ENCODE data around the gene PLCH1. TPM values are rescaled to one million over a fixed set of nuclear protein-coding genes. Genes with fewer than 3 reads are reported as not detected.

PLCH1 gene
- total and polyA plus RNA-seq, 9 of the 15 experiments (the other 6 are each of a cell fraction or from before 2014, with no cell fraction given): 0.17 to 0.62 (median 0.40) TPM

DNA sequence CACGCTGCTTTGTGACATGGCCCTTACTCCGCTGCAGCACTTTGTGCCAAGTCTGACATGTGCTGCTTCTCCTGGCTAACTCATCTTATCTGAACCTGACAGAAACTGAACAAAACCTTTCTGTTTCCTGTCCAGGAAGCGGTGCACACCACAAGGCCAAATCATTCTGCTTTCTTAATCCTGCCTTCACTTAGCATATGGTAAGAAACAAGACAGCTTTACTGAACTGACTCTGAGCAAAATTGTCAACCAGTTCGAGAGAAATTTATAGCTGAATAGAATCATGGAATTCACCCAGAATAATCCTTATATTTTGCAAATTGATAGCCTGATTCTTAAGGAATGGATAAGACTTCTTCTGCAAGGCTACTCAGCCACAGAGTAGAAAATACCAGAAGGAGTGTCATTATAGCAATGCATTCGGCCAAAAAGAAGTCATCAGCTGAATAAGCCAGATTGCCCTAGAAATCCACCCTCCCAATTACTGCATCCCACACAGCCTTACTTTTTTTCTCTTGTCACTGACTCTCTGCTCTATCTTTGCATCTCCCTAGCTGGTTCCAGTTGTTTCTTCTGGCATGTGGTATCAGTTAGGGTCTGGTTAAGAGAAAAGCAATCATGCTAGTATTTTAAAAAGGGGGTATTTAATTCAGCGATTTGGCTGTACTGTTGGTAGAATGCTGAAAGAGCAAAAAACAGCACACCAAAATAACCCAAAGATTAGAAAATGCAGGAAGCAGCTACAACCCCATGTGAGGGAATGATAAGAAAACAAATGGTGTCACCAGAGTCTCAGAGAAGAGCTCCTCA lies 409.8 kb downstream of the PLCH1 start:
- CTCF ChIA-PET (ENCODE audit: low intra/inter-chr PET ratio): no interaction called here
- peak overlapping the region; percentile 56 for H3K4me2 ChIP-seq (ENCODE audit: insufficient read depth, low read length)
- BruUV-seq (replicated peaks): TSS peak; percentile 66
- TF ChIP-seq, protein P1, sequence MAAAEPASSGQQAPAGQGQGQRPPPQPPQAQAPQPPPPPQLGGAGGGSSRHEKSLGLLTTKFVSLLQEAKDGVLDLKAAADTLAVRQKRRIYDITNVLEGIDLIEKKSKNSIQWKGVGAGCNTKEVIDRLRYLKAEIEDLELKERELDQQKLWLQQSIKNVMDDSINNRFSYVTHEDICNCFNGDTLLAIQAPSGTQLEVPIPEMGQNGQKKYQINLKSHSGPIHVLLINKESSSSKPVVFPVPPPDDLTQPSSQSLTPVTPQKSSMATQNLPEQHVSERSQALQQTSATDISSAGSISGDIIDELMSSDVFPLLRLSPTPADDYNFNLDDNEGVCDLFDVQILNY (CRISPR knock-in tag; IDR thresholded peaks at IDR 0.05): no peak
- TF ChIP-seq, protein P2, sequence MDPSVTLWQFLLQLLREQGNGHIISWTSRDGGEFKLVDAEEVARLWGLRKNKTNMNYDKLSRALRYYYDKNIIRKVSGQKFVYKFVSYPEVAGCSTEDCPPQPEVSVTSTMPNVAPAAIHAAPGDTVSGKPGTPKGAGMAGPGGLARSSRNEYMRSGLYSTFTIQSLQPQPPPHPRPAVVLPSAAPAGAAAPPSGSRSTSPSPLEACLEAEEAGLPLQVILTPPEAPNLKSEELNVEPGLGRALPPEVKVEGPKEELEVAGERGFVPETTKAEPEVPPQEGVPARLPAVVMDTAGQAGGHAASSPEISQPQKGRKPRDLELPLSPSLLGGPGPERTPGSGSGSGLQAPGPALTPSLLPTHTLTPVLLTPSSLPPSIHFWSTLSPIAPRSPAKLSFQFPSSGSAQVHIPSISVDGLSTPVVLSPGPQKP (CRISPR knock-in tag; IDR thresholded peaks at IDR 0.05): no peak
- TF ChIP-seq PTRF (tag; IDR thresholded peaks at IDR 0.05): no peak
- peak; percentile 83 for TF ChIP-seq SMARCE1 (IDR thresholded peaks at IDR 0.05)
- TF ChIP-seq ZNF583 (CRISPR knock-in tag; IDR thresholded peaks at IDR 0.05): peak; percentile 41; the same call in 1 of the 2 replicates
- TF ChIP-seq, protein P3, sequence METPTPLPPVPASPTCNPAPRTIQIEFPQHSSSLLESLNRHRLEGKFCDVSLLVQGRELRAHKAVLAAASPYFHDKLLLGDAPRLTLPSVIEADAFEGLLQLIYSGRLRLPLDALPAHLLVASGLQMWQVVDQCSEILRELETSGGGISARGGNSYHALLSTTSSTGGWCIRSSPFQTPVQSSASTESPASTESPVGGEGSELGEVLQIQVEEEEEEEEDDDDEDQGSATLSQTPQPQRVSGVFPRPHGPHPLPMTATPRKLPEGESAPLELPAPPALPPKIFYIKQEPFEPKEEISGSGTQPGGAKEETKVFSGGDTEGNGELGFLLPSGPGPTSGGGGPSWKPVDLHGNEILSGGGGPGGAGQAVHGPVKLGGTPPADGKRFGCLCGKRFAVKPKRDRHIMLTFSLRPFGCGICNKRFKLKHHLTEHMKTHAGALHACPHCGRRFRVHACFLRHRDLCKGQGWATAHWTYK (CRISPR knock-in tag; IDR thresholded peaks at IDR 0.05): peak; percentile 47
- peak; percentile 84 for TF ChIP-seq NCOR1 (IDR thresholded peaks at IDR 0.05)
- TF ChIP-seq, protein P4, sequence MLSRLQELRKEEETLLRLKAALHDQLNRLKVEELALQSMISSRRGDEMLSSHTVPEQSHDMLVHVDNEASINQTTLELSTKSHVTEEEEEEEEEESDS (CRISPR knock-in tag; IDR thresholded peaks at IDR 0.05): no peak
- TF ChIP-seq ZNF512 (tag; IDR thresholded peaks at IDR 0.05): no peak
- TF ChIP-seq ZBTB17 (CRISPR knock-in tag; IDR thresholded peaks at IDR 0.05): 0 out of 2 replicates have a peak, but pooled peaks have one; percentile 53
- TF ChIP-seq EP400 (IDR thresholded peaks at IDR 0.05): peak; percentile 82
- no peak for TF ChIP-seq BRF2 (IDR thresholded peaks at IDR 0.05; ENCODE audit: borderline replicate concordance, insufficient read depth, insufficient read length)
- TF ChIP-seq CREB1 (IDR thresholded peaks at IDR 0.05): 0 out of 2 replicates have a peak, but pooled peaks have one; percentile 15
- no peak; the same call in 1 of the 2 replicates for TF ChIP-seq CREB1 (CRISPR knock-in tag; IDR thresholded peaks at IDR 0.05)
- no peak for TF ChIP-seq CHD2 (IDR thresholded peaks at IDR 0.05; ENCODE audit: low read depth, low read length)
- peak; percentile 46 for TF ChIP-seq ZFP36 (IDR thresholded peaks at IDR 0.05; ENCODE audit: low read depth, low read length, partially characterized antibody)

More for the DNA sequence above, 409.8 kb downstream of the PLCH1 start:
- Histone ChIP-seq H3K36me3 (ENCODE audit: control insufficient read depth, insufficient read depth, low read length) (no peaks in the 10 kb centered on the region), H3K27ac (ENCODE audit: extremely low read depth, low read depth, low read length) (peak overlapping the region; percentile 85), H3K79me2 (ENCODE audit: control insufficient read depth, insufficient read depth, low read length) (no peaks in the 10 kb centered on the region), H4K20me1 (replicated peaks; ENCODE audit: control insufficient read depth, insufficient read depth, low read length) (no peaks in the 10 kb centered on the region), H3K27me3 (ENCODE audit: control insufficient read depth in 2 of 2, insufficient read depth in 2 of 2, low read length in 2 of 2) (no peaks in the 10 kb centered on the region), H3K4me1 (replicated peaks in 1 of 2; ENCODE audit: control insufficient read depth in 2 of 2, insufficient read depth in 2 of 2, low read length in 2 of 2) (peaks cover 3 to 30% of the 10 kb centered on the region in 2 experiments; a peak in 4 of 5 replicates), H3K9me3 (replicated peaks; ENCODE audit: control insufficient read depth, insufficient read depth, low read depth, low read length) (peaks cover 3% of the 10 kb centered on the region), H3K9ac (ENCODE audit: insufficient read depth in 1 of 2, low read depth in 2 of 2, low read length in 2 of 2) (peak overlapping the region in 1 of 2 experiments; percentile 65; a peak in 2 of 4 replicates), H3K4me3 (no peak overlapping the region), H3K9me1 (ENCODE audit: control insufficient read depth, insufficient read depth, low read length) (no peaks in the 10 kb centered on the region), H2AFZ (ENCODE audit: low read depth, low read length) (peak overlapping the region; percentile 90)
- DNase-seq (ENCODE audit: extremely low read depth in 1 of 4, low spot score in 3 of 4) (peak; percentile 46 to 91 (median 68)), FAIRE-seq (peak; percentile 97), ATAC-seq (peak; percentile 92)
- POLR2A ChIA-PET: interaction anchor here (0.6 to 1.7 kb wide), 4 partner anchors 8 to 446 kb away, joined by 3 read pairs; no protein-coding TSS in a partner anchor
- WGBS (ENCODE audit: insufficient coverage, low coverage, missing lambda C conversion rate): 1% methylated on average over 6 of the region's 6 CpGs
- intact Hi-C loops (cut with micrococcal nuclease) (no loop called here), in situ Hi-C loops (cut with MboI) (no loop called here)

Data from K562 (cell line).